IMR-90 (cell line): ENCODE measurements around the gene NTRK3. TPM values are rescaled to one million over a fixed set of nuclear protein-coding genes. Genes with fewer than 3 reads are reported as not detected.

Experiments used
- ATAC-seq: fragments of 200-7000 bp; cut with Tn5 transposase; 2 replicates; pipeline ENCODE4 v1.9.1; 2020; ENCODE audit warnings: low read depth, mild to moderate bottlenecking, moderate library complexity
- BruUV-seq: library from RNA; stranded (reverse); fragments of 400-500 nt; replicated peaks from 2 replicates; lab custom pipeline; 2021; lab: Mats Ljungman, UMichigan
- CTCF ChIA-PET: fragments of 300-600 bp; formaldehyde crosslinking; extraction: SDS; loops from one replicate; lab custom pipeline; 2021; ENCODE audit warnings: antibody characterized with exemption; lab: Yijun Ruan, JAX
- POLR2A ChIA-PET: fragments of 300-600 bp; sonication (Branson Sonifier 250); formaldehyde crosslinking; loops from one replicate; lab custom pipeline; 2022; ENCODE audit warnings: antibody characterized with exemption; ENCODE audit not compliant: unreplicated experiment; lab: Charles Lee
- DNase-seq: peaks from one replicate; pipeline ENCODE4 v3.0.0; 2013
- H2AFZ ChIP-seq: replicated peaks from 2 replicates; pipeline ENCODE3; 2013; ENCODE audit warnings: low read length, mild to moderate bottlenecking; ENCODE audit not compliant: poor library complexity
- H2AK5ac ChIP-seq: 2 replicates; pipeline ENCODE4 v1.6.1; 2013; ENCODE audit warnings: low read depth, low read length, inconsistent platforms
- H2AK9ac ChIP-seq: replicated peaks from 2 replicates; pipeline ENCODE3; 2013; ENCODE audit warnings: mild to moderate bottlenecking, low read depth, low read length, moderate library complexity; ENCODE audit not compliant: poor library complexity
- H2BK120ac ChIP-seq: 2 replicates; pipeline ENCODE4 v1.6.1; 2013; ENCODE audit warnings: low read depth, low read length, inconsistent platforms
- H2BK15ac ChIP-seq: 3 replicates; pipeline ENCODE4 v1.6.1; 2013; ENCODE audit warnings: low read depth, low read length, inconsistent platforms
- H2BK20ac ChIP-seq: 2 replicates; pipeline ENCODE4 v1.6.1; 2013; ENCODE audit warnings: low read depth, mild to moderate bottlenecking, inconsistent platforms, low read length, moderate library complexity
- H2BK5ac ChIP-seq: 2 replicates; pipeline ENCODE4 v1.6.1; 2013; ENCODE audit warnings: mild to moderate bottlenecking, low read depth, low read length, inconsistent platforms; ENCODE audit not compliant: poor library complexity, severe bottlenecking
- H3K14ac ChIP-seq: replicated peaks from 2 replicates; pipeline ENCODE4 v1.6.1; 2013; ENCODE audit warnings: low read depth, low read length, inconsistent platforms
- H3K18ac ChIP-seq: 2 replicates; pipeline ENCODE4 v1.6.1; 2013; ENCODE audit warnings: low read depth, low read length, control low read depth
- H3K23ac ChIP-seq: 2 replicates; pipeline ENCODE4 v1.6.1; 2013; ENCODE audit warnings: low read depth, low read length, inconsistent platforms
- H3K27ac ChIP-seq: 2 replicates; pipeline ENCODE4 v1.5.1; 2013; ENCODE audit warnings: mild to moderate bottlenecking, control low read depth, low read length; ENCODE audit not compliant: insufficient read depth
- H3K27me3 ChIP-seq: 2 replicates; pipeline ENCODE4 v1.6.1; 2013; ENCODE audit warnings: low read length; ENCODE audit not compliant: control insufficient read depth, insufficient read depth
- H3K36me3 ChIP-seq: 2 replicates; pipeline ENCODE4 v1.6.1; 2013; ENCODE audit warnings: low read length, mixed read lengths; ENCODE audit not compliant: control insufficient read depth, insufficient read depth
- H3K4ac ChIP-seq: 2 replicates; pipeline ENCODE4 v1.6.1; 2013; ENCODE audit warnings: low read depth, low read length, inconsistent platforms
- H3K4me1 ChIP-seq: 2 replicates; pipeline ENCODE4 v1.6.1; 2013; ENCODE audit warnings: low read length, mixed read lengths; ENCODE audit not compliant: control insufficient read depth, insufficient read depth
- H3K4me2 ChIP-seq: 2 replicates; pipeline ENCODE4 v1.6.1; 2013; ENCODE audit warnings: low read depth, mild to moderate bottlenecking, control low read depth, low read length, moderate library complexity
- H3K4me3 ChIP-seq: 2 replicates; pipeline ENCODE4 v1.5.1; 2013; ENCODE audit warnings: low read depth, mild to moderate bottlenecking, control low read depth, low read length, moderate library complexity; ENCODE audit not compliant: insufficient read depth
- H3K56ac ChIP-seq: 2 replicates; pipeline ENCODE4 v1.6.1; 2013; ENCODE audit warnings: low read length, inconsistent platforms; ENCODE audit not compliant: insufficient read depth; ENCODE audit errors: extremely low read depth
- H3K79me1 ChIP-seq, 2 experiments: 2 replicates each; pipeline ENCODE4 v1.6.1; 2013; ENCODE audit warnings: low read length in 2 of 2, inconsistent platforms in 1 of 2, low read depth in 1 of 2
- H3K9ac ChIP-seq: 2 replicates; pipeline ENCODE4 v1.6.1; 2013; ENCODE audit warnings: low read depth, low read length, control low read depth
- H3K9me1 ChIP-seq: 2 replicates; pipeline ENCODE4 v1.6.1; 2013; ENCODE audit warnings: low read length, inconsistent platforms; ENCODE audit not compliant: insufficient read depth
- H3K9me3 ChIP-seq: 2 replicates; pipeline ENCODE4 v1.6.1; 2013; ENCODE audit warnings: low read length; ENCODE audit not compliant: control insufficient read depth, insufficient read depth
- H4K20me1 ChIP-seq: 2 replicates; pipeline ENCODE4 v1.6.1; 2013; ENCODE audit warnings: low read length, inconsistent platforms; ENCODE audit not compliant: insufficient read depth
- H4K5ac ChIP-seq: 2 replicates; pipeline ENCODE4 v1.6.1; 2013; ENCODE audit warnings: mild to moderate bottlenecking, low read depth, low read length, control low read depth
- H4K8ac ChIP-seq, 2 experiments: 2 replicates each; pipeline ENCODE4 v1.6.1; 2013; ENCODE audit warnings: low read depth in 2 of 2, low read length in 2 of 2, control low read depth in 1 of 2, inconsistent platforms in 1 of 2
- H4K91ac ChIP-seq: 2 replicates; pipeline ENCODE4 v1.6.1; 2013; ENCODE audit warnings: low read depth, low read length, inconsistent platforms; ENCODE audit not compliant: insufficient read depth
- BHLHE40 ChIP-seq: fragments of 150-350 bp; IDR thresholded peaks from 2 replicates; pipeline ENCODE4 v1.6.1; 2016; ENCODE audit warnings: mild to moderate bottlenecking, low read depth, low read length
- CHD1 ChIP-seq: IDR thresholded peaks from 2 replicates; pipeline ENCODE4 v1.6.1; 2012; ENCODE audit warnings: low read depth, low read length, improper control_type of control experiment
- CTCF ChIP-seq: conservative IDR thresholded peaks from 2 replicates; pipeline ENCODE4 v1.5.1; 2012; ENCODE audit warnings: mild to moderate bottlenecking, low read depth, low read length, improper control_type of control experiment
- ELK1 ChIP-seq: fragments of 150-350 bp; IDR thresholded peaks from 2 replicates; pipeline ENCODE4 v1.6.1; 2016; ENCODE audit warnings: low read depth, mild to moderate bottlenecking, low read length, moderate library complexity, borderline replicate concordance
- FOS ChIP-seq: fragments of 150-350 bp; IDR thresholded peaks from 2 replicates; pipeline ENCODE4 v1.6.1; 2016; ENCODE audit warnings: low read depth, low read length
- MAFK ChIP-seq: IDR thresholded peaks from 2 replicates; pipeline ENCODE4 v1.6.1; 2012; ENCODE audit warnings: low read depth, low read length, improper control_type of control experiment
- MAZ ChIP-seq: IDR thresholded peaks from 2 replicates; pipeline ENCODE4 v1.6.1; 2012; ENCODE audit warnings: low read depth, mild to moderate bottlenecking, low read length, improper control_type of control experiment, moderate library complexity, borderline replicate concordance
- MXI1 ChIP-seq: IDR thresholded peaks from 2 replicates; pipeline ENCODE4 v1.6.1; 2012; ENCODE audit warnings: low read depth, mild to moderate bottlenecking, low read length, moderate library complexity, borderline replicate concordance
- NFE2L2 ChIP-seq: fragments of 150-350 bp; IDR thresholded peaks from 2 replicates; pipeline ENCODE4 v1.6.1; 2016; ENCODE audit warnings: low read depth, mild to moderate bottlenecking, low read length
- POLR2A ChIP-seq: IDR thresholded peaks from 2 replicates; pipeline ENCODE4 v1.6.1; 2012; ENCODE audit warnings: mild to moderate bottlenecking, low read depth, low read length
- RAD21 ChIP-seq: IDR thresholded peaks from 2 replicates; pipeline ENCODE4 v1.6.1; 2012; ENCODE audit warnings: low read length, improper control_type of control experiment
- RCOR1 ChIP-seq: IDR thresholded peaks from 2 replicates; pipeline ENCODE4 v1.6.1; 2012; ENCODE audit warnings: mild to moderate bottlenecking, low read length, improper control_type of control experiment; ENCODE audit not compliant: insufficient replicate concordance
- RFX5 ChIP-seq: IDR thresholded peaks from 2 replicates; pipeline ENCODE4 v1.8.0; 2012; ENCODE audit warnings: low read depth, mild to moderate bottlenecking, low read length, moderate library complexity
- SMC3 ChIP-seq: fragments of 150-350 bp; IDR thresholded peaks from 2 replicates; pipeline ENCODE4 v1.6.1; 2016; ENCODE audit warnings: low read depth, mild to moderate bottlenecking, antibody characterized with exemption, low read length, moderate library complexity
- USF2 ChIP-seq: fragments of 150-350 bp; IDR thresholded peaks from 2 replicates; pipeline ENCODE4 v1.6.1; 2017; ENCODE audit warnings: mild to moderate bottlenecking, antibody characterized with exemption, low read length, low read depth
- WGBS, 2 experiments: methylation state at CpG; one replicate each; pipeline versions ENCODE4 v1.1.5 to v1.1.7; 2013; ENCODE audit warnings: missing lambda C conversion rate in 2 of 2; ENCODE audit not compliant: insufficient read length in 1 of 2; ENCODE audit errors: extremely low coverage in 2 of 2; 5-methylcytosine and 5-hydroxymethylcytosine counted together
- dilution Hi-C: fragments of 300-500 bp; cut with HindIII; formaldehyde crosslinking; loops from one replicate; pipeline ENCODE4 v1.14.3; 2018; ENCODE audit warnings: low sequenced_read_pairs; ENCODE audit not compliant: unreplicated experiment
- in situ Hi-C: fragments of 300-500 bp; cut with MboI; formaldehyde crosslinking; loops from 3 replicates; pipeline ENCODE4 v1.14.3; 2019; ENCODE audit warnings: low sequenced_read_pairs, inconsistent platforms, mixed read lengths
- intact Hi-C: fragments of 100-400 bp; cut with micrococcal nuclease; formaldehyde crosslinking; loops from 2 replicates; pipeline ENCODE4 v1.10.0; 2022
- polyA plus RNA-seq, 3 experiments: library from polyadenylated mRNA; depleted of rRNA; stranded (reverse); fragments of >200 nt; gene quantifications; 2 replicates each; pipeline ENCODE4 v1.2.3, GENCODE V29; 2012; ENCODE audit warnings: low replicate concordance in 1 of 3
- total RNA-seq: library from RNA; depleted of rRNA; stranded (reverse); fragments of >200 nt; gene quantifications from 2 replicates; pipeline ENCODE4 v1.2.3, GENCODE V29; 2012

NTRK3 gene
- total and polyA plus RNA-seq, 2 of the 4 experiments (the other 2 are of a cell fraction): under 0.01 to 0.15 TPM

GRCh38 chr15:88300089-88300488 is 43.5 kb upstream of the NTRK3 start:
- Histone ChIP-seq H3K9me1 (no peaks in the 10 kb centered on the region), H3K9ac (no peak overlapping the region), H3K23ac (no peak overlapping the region), H3K27ac (no peak overlapping the region), H4K91ac (no peak overlapping the region), H3K18ac (no peak overlapping the region), H4K20me1 (no peaks in the 10 kb centered on the region), H2AK9ac (no peak overlapping the region), H4K5ac (no peak overlapping the region), H3K9me3 (no peaks in the 10 kb centered on the region), H3K4ac (no peak overlapping the region), H3K14ac (no peak overlapping the region), H3K4me3 (no peak overlapping the region), H2BK20ac (no peak overlapping the region), H3K79me1 (no peaks in the 10 kb centered on the region), H3K36me3 (no peaks in the 10 kb centered on the region), H4K8ac (no peak overlapping the region), H2AK5ac (no peak overlapping the region), H3K4me1 (no peaks in the 10 kb centered on the region), H3K56ac (no peak overlapping the region), H2BK120ac (no peak overlapping the region), H2AFZ (no peak overlapping the region), H2BK5ac (no peak overlapping the region), H3K27me3 (no peaks in the 10 kb centered on the region), H2BK15ac (no peak overlapping the region), H3K4me2 (no peak overlapping the region)
- POLR2A ChIA-PET: interaction anchor here (0.6 kb wide), 1 partner anchor 23 kb away, joined by 3 read pairs; no protein-coding TSS in a partner anchor
- CTCF ChIA-PET: no interaction called here
- BruUV-seq: no TSS peak
- intact Hi-C loops: no loop called here
- no peak for TF ChIP-seq RFX5
- TF ChIP-seq NFE2L2: no peak
- no peak for TF ChIP-seq MAFK
- TF ChIP-seq CTCF: no peak
- no peak for TF ChIP-seq POLR2A
- TF ChIP-seq ELK1: no peak
- TF ChIP-seq USF2: no peak
- no peak for TF ChIP-seq FOS
- TF ChIP-seq MXI1: no peak
- no peak for TF ChIP-seq BHLHE40
- TF ChIP-seq SMC3: no peak
- TF ChIP-seq RCOR1: no peak
- TF ChIP-seq CHD1: no peak
- TF ChIP-seq MAZ: no peak
- TF ChIP-seq RAD21: no peak
- no peak for ATAC-seq
- WGBS, 2 experiments: no CpG with 5 or more reads among the region's 8 CpGs
- dilution Hi-C loops: no loop called here
- no peak for DNase-seq
- in situ Hi-C loops: no loop called here
